GM12872 (cell line): ENCODE results near the gene LMCD1.

Experiments
- CTCF ChIP-seq: IDR thresholded peaks from 3 replicates; pipeline ENCODE4 v1.5.1; 2011; ENCODE audit warnings: low read depth, mild to moderate bottlenecking, low read length, moderate library complexity; ENCODE audit not compliant: insufficient read depth

Gene LMCD1

GRCh38 chr3:8538223-8538622 lies 36.6 kb downstream of the LMCD1 start:
- TF ChIP-seq CTCF: no peak

- TF ChIP-seq CTCF: no peak
These were observed 37.3 kb downstream of the LMCD1 start for GRCh38 chr3:8538913-8539312.

GRCh38 chr3:8539419-8539818 lies 37.8 kb downstream of the LMCD1 start:
- no peak for TF ChIP-seq CTCF

- TF ChIP-seq CTCF: no peak
These were observed 38.8 kb downstream of the LMCD1 start for GRCh38 chr3:8540456-8540855.

- no peak for TF ChIP-seq CTCF
These were observed 39.9 kb downstream of the LMCD1 start for GRCh38 chr3:8541486-8541885.

GRCh38 chr3:8542190-8543135 lies 40.8 kb downstream of the LMCD1 start:
- TF ChIP-seq CTCF: no peak

- TF ChIP-seq CTCF: no peak
These were observed 45.0 kb downstream of the LMCD1 start for GRCh38 chr3:8546609-8547008.
